ENCODE results near the gene SMC3. TPM values are rescaled to one million over a fixed set of nuclear protein-coding genes. Genes with fewer than 3 reads are reported as not detected.

Gene SMC3
- total RNA-seq, 3 donors from 2014 or later: 26.6 to 37.8 (median 37.0) TPM

DNA sequence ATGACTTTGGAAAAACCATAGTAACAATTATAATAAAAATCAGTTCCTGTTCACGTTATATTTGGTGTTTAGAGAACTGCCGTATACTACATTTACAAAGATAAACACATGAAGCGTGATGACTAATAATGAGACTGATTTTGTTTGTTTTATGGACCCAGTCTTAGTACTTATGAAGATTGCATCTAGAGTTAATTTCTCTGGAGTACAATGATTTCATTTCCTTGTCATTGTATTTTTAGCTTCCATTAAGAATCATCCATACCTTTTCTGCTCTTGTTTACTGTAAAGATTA, 79.6 kb downstream of the SMC3 start:
- peaks cover 5 to 8% of the 10 kb centered on the region in 2 donors for H3K4me1 ChIP-seq
- H3K4me3 ChIP-seq: no peak overlapping the region
- no peak overlapping the region for H3K27ac ChIP-seq
- H3K9me3 ChIP-seq: no peaks in the 10 kb centered on the region
- TF ChIP-seq, protein P1, sequence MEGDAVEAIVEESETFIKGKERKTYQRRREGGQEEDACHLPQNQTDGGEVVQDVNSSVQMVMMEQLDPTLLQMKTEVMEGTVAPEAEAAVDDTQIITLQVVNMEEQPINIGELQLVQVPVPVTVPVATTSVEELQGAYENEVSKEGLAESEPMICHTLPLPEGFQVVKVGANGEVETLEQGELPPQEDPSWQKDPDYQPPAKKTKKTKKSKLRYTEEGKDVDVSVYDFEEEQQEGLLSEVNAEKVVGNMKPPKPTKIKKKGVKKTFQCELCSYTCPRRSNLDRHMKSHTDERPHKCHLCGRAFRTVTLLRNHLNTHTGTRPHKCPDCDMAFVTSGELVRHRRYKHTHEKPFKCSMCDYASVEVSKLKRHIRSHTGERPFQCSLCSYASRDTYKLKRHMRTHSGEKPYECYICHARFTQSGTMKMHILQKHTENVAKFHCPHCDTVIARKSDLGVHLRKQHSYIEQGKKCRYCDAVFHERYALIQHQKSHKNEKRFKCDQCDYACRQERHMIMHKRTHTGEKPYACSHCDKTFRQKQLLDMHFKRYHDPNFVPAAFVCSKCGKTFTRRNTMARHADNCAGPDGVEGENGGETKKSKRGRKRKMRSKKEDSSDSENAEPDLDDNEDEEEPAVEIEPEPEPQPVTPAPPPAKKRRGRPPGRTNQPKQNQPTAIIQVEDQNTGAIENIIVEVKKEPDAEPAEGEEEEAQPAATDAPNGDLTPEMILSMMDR (IDR thresholded peaks at IDR 0.05): no peak
- TF ChIP-seq POLR2A (IDR thresholded peaks at IDR 0.05) (no peak), POLR2AphosphoS5 (IDR thresholded peaks at IDR 0.05) (no peak)
- peaks cover 11 to 45% of the 10 kb centered on the region in 2 donors for H3K27me3 ChIP-seq
- intact Hi-C loops (cut with DNase I; ENCODE audit: low total_unique reads): no loop called here
- H3K36me3 ChIP-seq: no peaks in the 10 kb centered on the region
- no peak for DNase-seq (ENCODE audit: low spot score in 2 of 2)

DNA sequence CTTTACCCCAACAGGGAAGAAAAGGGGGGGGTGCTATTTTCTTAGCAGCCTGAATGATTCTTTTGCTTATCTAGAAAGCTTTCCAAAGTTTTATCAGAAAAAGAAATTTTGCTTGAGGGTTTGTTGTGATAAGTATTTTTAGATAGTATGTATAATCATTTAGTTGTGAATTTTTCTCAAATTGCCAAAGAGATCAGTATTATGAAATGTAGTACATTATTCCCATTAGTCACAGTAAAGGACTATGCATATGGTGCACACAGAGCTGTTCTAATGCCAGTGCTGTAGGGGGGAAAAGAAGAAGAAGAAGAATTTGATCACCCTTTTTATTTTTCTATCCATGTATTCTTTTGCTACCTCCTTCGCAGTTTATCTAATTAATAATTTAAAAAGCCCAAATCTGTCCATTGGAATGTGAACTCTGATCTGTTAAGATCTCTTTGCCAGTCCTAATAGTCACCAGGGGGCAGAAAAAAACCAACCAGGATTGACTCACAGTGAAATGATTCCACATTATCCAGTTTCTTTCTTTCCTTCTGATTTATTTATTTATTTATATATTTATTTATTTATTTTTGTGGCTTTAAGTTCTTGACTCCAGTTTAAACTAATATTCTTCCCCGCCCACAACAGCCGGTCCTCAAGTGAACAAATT, 81.3 kb downstream of the SMC3 start:
- peaks cover 8 to 28% of the 10 kb centered on the region in 2 donors for H3K27me3 ChIP-seq

DNA sequence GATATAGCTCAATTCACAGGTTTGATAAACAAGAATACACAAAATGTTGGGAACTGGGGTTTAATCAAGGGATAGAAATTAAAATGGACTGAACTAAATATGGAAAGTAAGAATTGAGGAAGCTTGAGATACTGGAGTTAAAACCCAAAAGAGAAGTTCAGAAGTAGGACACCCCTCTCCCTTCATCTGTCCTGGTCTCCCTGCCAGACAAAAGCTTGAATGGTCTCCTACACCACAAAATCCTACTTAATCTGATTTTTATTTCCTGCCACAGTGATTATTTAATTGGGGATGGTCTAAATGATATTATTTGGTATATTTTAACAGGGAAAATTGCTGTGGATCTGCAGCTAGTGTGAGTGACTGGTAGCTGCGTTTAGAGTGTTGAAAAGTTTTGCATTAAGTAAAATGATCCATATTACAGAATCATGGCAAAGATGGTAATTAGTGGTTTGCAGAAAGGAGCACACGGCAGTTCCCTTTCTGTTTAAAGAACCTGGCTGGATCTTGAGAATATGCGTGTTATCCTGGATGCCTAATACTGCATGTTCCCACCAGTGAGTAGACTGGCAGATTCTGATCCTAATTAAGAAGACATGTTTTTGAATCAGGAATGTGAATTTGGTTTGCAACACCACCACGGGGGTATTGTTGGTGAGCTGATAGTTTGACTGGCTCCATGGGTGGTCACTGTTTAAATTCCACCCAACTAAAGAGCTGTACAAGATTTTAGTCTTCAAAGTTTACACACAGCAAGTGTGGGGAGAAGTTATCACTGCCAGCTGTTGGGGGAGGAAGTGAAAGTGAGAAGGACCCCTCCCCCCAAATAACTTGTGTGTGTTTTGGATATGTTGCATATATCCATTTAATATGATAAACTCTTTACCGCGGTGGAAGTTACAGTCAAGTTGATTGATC, 82.1 kb downstream of the SMC3 start:
- H3K9me3 ChIP-seq: no peaks in the 10 kb centered on the region
- no peak overlapping the region for H3K27ac ChIP-seq
- TF ChIP-seq POLR2A (IDR thresholded peaks at IDR 0.05): no peak
- H3K4me1 ChIP-seq: peaks cover 0 to under 1% of the 10 kb centered on the region in 2 donors
- no peak overlapping the region for H3K4me3 ChIP-seq
- DNase-seq (ENCODE audit: low spot score in 2 of 2): no peak
- peaks cover 0 to 20% of the 10 kb centered on the region in 2 donors for H3K27me3 ChIP-seq
- intact Hi-C loops (cut with DNase I; ENCODE audit: low total_unique reads): no loop called here
- H3K36me3 ChIP-seq: no peaks in the 10 kb centered on the region

More for the DNA sequence above, 81.3 kb downstream of the SMC3 start:
- TF ChIP-seq POLR2AphosphoS5 (IDR thresholded peaks at IDR 0.05): no peak
- no peak for TF ChIP-seq POLR2A (IDR thresholded peaks at IDR 0.05)
- TF ChIP-seq, protein P1 (IDR thresholded peaks at IDR 0.05): no peak
- intact Hi-C loops (cut with DNase I; ENCODE audit: low total_unique reads): no loop called here
- H3K36me3 ChIP-seq: no peaks in the 10 kb centered on the region
- H3K4me3 ChIP-seq: no peak overlapping the region
- no peak overlapping the region for H3K27ac ChIP-seq
- no peaks in the 10 kb centered on the region for H3K9me3 ChIP-seq
- peaks cover 5 to 7% of the 10 kb centered on the region in 2 donors for H3K4me1 ChIP-seq
- no peak for DNase-seq (ENCODE audit: low spot score in 2 of 2)

DNA sequence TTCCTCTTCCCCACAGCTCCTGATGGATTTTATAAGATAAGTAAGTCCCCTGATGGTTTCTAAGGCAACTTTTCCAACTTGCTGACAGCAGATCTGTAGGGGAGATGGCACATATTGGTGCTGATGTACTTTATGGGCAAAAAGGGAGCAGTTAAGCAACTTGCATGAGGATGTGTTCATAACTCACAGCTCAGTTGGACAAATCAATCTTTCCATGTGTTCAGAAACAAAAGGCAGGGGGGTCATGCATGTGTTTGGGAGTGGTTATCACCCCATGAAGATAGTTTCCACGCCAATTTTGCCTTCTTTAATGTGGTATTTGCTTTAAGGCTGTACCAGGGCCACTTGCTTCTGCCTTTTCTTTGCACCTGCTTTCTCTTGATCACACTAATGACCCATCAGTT, 82.8 kb downstream of the SMC3 start:
- DNase-seq (ENCODE audit: low spot score in 2 of 2): no peak
- Histone ChIP-seq H3K4me1 (no peaks in the 10 kb centered on the region), H3K9me3 (no peaks in the 10 kb centered on the region), H3K27ac (no peak overlapping the region), H3K4me3 (no peak overlapping the region), H3K27me3 (peaks cover 0 to 13% of the 10 kb centered on the region in 2 donors), H3K36me3 (no peaks in the 10 kb centered on the region)
- no peak for TF ChIP-seq POLR2AphosphoS5 (IDR thresholded peaks at IDR 0.05)
- no peak for TF ChIP-seq POLR2A (IDR thresholded peaks at IDR 0.05)
- TF ChIP-seq, protein P1 (IDR thresholded peaks at IDR 0.05): no peak
- intact Hi-C loops (cut with DNase I; ENCODE audit: low total_unique reads): no loop called here

DNA sequence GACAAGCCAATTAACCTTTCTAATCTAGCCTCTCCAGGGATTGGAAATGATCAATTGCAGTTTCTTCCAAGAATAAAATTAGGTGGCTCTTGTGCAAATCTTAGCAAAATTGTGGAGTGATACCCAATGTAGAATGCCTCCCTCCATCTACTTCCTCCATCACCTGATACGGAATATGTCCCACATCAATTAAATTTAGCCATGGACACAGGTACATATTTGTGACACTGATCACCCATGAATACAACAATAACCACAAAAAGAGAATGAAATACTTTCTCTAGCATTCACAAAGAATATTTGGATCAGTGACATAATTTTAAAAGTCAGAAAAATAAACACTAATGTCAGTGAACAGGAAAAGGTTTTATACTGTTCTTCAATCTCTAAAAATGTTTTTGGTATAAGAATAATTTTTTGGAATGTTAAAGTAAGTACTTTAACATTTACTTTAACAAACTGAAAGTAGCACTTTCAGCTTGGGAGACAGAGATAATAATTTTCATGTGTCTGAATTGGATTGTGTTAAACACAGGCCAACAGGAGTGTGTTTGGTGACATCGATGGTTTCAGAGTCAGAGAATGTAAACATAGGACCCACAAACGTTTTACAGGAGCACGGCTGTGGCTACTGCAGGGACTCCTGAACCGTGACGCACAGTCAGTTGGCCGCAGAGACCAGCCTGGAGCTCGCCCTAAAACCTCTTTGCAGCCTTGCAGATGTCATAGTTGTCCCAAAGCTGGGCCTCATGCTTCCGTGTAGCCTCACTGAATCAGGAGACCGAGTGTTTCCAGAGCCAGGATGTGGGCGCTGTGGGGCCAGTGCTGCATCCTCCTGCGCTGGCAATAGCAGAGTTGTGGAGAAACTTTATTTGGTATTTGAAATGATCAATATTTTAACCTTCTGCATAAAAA, 83.8 kb downstream of the SMC3 start:
- DNase-seq (ENCODE audit: low spot score in 2 of 2): no peak
- intact Hi-C loops (cut with DNase I; ENCODE audit: low total_unique reads): no loop called here
- Histone ChIP-seq H3K9me3 (no peaks in the 10 kb centered on the region), H3K27ac (no peak overlapping the region), H3K4me1 (no peaks in the 10 kb centered on the region), H3K4me3 (no peak overlapping the region), H3K36me3 (no peaks in the 10 kb centered on the region), H3K27me3 (peaks cover 0 to 6% of the 10 kb centered on the region in 2 donors)
- TF ChIP-seq POLR2AphosphoS5 (IDR thresholded peaks at IDR 0.05) (no peak), POLR2A (IDR thresholded peaks at IDR 0.05) (no peak)
- TF ChIP-seq, protein P1 (IDR thresholded peaks at IDR 0.05): no peak

Data from breast epithelium (tissue), 4 donors.